DOHH2 (cell line): Measurements from ENCODE around the gene ADAMTS8.

Experiments used
- H3F3A ChIP-seq: fragments of 200-600 bp; sonication (generic), shearing (Covaris generic); 2 replicates; pipeline ENCODE4 v1.6.0; 2016; ENCODE audit warnings: antibody characterized with exemption, mild to moderate bottlenecking; ENCODE audit not compliant: control insufficient read depth, insufficient read depth
- H3K27ac ChIP-seq: fragments of 200-600 bp; sonication (generic); 2 replicates; pipeline ENCODE4 v1.5.1; 2014; ENCODE audit warnings: low read depth, mild to moderate bottlenecking, low read length, moderate library complexity
- H3K27me3 ChIP-seq: fragments of 200-600 bp; sonication (generic); 2 replicates; pipeline ENCODE4 v1.6.1; 2014; ENCODE audit warnings: mild to moderate bottlenecking, low read length, mixed read lengths; ENCODE audit not compliant: control insufficient read depth
- H3K36me3 ChIP-seq: fragments of 200-600 bp; sonication (generic); 2 replicates; pipeline ENCODE4 v1.6.1; 2014; ENCODE audit warnings: mild to moderate bottlenecking, low read length, moderate library complexity, mixed read lengths; ENCODE audit not compliant: control insufficient read depth
- H3K4me1 ChIP-seq: fragments of 200-600 bp; sonication (generic); 2 replicates; pipeline ENCODE4 v1.6.1; 2014; ENCODE audit warnings: mild to moderate bottlenecking, low read length, mixed read lengths; ENCODE audit not compliant: control insufficient read depth
- H3K4me2 ChIP-seq: fragments of 200-600 bp; sonication (generic); 2 replicates; pipeline ENCODE4 v1.6.0; 2014; ENCODE audit warnings: mild to moderate bottlenecking, low read length, moderate library complexity
- H3K4me3 ChIP-seq: fragments of 200-600 bp; sonication (generic); 2 replicates; pipeline ENCODE4 v1.5.1; 2014; ENCODE audit warnings: mild to moderate bottlenecking, low read length, mixed read lengths
- H3K79me2 ChIP-seq: fragments of 200-600 bp; sonication (generic); 2 replicates; pipeline ENCODE4 v1.6.1; 2014; ENCODE audit warnings: mild to moderate bottlenecking, low read length, mixed read lengths; ENCODE audit not compliant: control insufficient read depth
- H3K9me2 ChIP-seq: fragments of 200-600 bp; sonication (generic); replicated peaks from 2 replicates; pipeline ENCODE4 v1.6.1; 2014; ENCODE audit warnings: mild to moderate bottlenecking, low read length, mixed read lengths; ENCODE audit not compliant: control insufficient read depth
- H3K9me3 ChIP-seq: fragments of 200-600 bp; sonication (generic); 2 replicates; pipeline ENCODE4 v1.6.1; 2014; ENCODE audit warnings: antibody characterized with exemption, low read length, mixed read lengths; ENCODE audit not compliant: control insufficient read depth, insufficient read depth
- H4K20me1 ChIP-seq: fragments of 200-600 bp; sonication (generic); 2 replicates; pipeline ENCODE4 v1.6.0; 2014; ENCODE audit warnings: low read depth, mild to moderate bottlenecking, antibody characterized with exemption, low read length, moderate library complexity; ENCODE audit not compliant: control insufficient read depth, insufficient read depth
- EZH2phosphoT487 ChIP-seq: fragments of 200-600 bp; sonication (generic); IDR thresholded peaks from 2 replicates; pipeline ENCODE4 v1.6.1; 2017; ENCODE audit warnings: borderline replicate concordance, mild to moderate bottlenecking, antibody characterized with exemption, low read length, moderate library complexity, mixed read lengths
- TF ChIP-seq, protein P1 (sequence below): fragments of 200-600 bp; sonication (generic); IDR thresholded peaks from one replicate; pipeline ENCODE4 v1.5.1; 2014; ENCODE audit warnings: antibody characterized with exemption, mild to moderate bottlenecking, low read depth, low read length; ENCODE audit not compliant: poor library complexity, severe bottlenecking

The ADAMTS8 gene

DNA sequence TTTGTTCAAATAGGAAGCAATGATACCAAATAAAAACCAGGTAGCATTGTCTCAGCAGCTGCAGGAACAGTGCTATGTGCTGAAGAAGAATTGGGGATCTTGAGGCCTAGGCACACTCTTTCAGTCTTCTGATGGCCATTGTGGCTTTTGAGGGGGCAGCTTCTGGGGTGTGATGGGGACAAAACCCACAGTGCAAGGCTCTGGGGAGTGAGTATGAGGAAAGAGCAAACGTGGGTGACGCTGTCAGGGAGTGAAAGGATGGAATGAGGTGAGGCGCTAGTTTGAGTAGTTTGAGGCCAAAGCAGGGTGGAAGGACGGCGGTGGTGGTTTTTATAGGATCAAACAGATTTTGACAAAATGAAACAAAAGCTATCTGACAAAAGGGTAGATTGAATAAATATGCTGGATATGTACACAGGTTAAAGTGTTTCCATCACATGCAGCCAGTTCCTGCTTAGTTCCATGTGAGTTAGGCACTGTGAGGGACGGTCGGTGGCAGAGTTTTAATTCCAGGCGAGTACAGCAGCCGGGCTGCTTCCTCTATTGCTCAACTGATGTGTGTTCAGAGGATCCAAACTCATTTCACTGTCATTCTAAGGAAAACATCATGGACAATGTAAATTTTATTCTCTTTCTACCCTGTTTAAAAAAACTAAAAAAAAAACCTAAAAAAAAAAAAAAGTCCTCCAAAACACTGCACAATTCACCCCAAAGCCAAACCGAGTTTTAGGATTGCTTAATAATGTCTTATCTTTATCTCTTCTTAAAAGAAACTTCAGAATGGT lies 38.9 kb upstream of the ADAMTS8 start:
- no peaks in the 10 kb centered on the region for H3K4me1 ChIP-seq
- H3K36me3 ChIP-seq, result no peaks in the 10 kb centered on the region
- H3K27ac ChIP-seq, result no peak overlapping the region
- no peak for TF ChIP-seq EZH2phosphoT487
- TF ChIP-seq, protein P1, sequence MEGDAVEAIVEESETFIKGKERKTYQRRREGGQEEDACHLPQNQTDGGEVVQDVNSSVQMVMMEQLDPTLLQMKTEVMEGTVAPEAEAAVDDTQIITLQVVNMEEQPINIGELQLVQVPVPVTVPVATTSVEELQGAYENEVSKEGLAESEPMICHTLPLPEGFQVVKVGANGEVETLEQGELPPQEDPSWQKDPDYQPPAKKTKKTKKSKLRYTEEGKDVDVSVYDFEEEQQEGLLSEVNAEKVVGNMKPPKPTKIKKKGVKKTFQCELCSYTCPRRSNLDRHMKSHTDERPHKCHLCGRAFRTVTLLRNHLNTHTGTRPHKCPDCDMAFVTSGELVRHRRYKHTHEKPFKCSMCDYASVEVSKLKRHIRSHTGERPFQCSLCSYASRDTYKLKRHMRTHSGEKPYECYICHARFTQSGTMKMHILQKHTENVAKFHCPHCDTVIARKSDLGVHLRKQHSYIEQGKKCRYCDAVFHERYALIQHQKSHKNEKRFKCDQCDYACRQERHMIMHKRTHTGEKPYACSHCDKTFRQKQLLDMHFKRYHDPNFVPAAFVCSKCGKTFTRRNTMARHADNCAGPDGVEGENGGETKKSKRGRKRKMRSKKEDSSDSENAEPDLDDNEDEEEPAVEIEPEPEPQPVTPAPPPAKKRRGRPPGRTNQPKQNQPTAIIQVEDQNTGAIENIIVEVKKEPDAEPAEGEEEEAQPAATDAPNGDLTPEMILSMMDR, result no peak
- no peaks in the 10 kb centered on the region for H3K27me3 ChIP-seq
- H4K20me1 ChIP-seq, result no peaks in the 10 kb centered on the region
- no peaks in the 10 kb centered on the region for H3K9me2 ChIP-seq
- no peaks in the 10 kb centered on the region for H3F3A ChIP-seq
- no peaks in the 10 kb centered on the region for H3K9me3 ChIP-seq
- no peak overlapping the region for H3K4me2 ChIP-seq
- H3K4me3 ChIP-seq, result no peak overlapping the region
- no peaks in the 10 kb centered on the region for H3K79me2 ChIP-seq

DNA sequence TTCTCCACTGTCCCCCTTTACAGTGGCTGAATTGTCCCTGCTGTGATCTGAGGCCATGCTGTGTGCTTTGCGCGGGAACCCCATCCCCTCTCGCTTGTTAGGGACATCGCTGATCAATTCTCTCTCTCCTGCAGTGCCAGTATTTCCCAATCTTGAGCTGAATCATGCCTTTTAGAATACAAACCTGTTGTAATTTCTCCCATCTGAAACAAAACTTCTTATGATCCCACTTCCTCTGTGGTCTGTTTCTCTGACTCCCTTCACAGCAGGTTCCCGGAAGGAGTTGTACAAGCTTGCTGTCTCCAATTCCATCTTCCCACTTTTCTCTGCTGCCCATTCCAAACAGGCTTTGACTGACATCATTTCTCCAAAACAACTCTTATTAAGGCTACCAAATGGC lies 36.9 kb upstream of the ADAMTS8 start:
- H3K9me2 ChIP-seq, result no peaks in the 10 kb centered on the region
- no peak overlapping the region for H3K4me2 ChIP-seq
- no peaks in the 10 kb centered on the region for H3K79me2 ChIP-seq
- no peaks in the 10 kb centered on the region for H3K9me3 ChIP-seq
- H4K20me1 ChIP-seq, result no peaks in the 10 kb centered on the region
- TF ChIP-seq EZH2phosphoT487, result no peak
- H3F3A ChIP-seq, result no peaks in the 10 kb centered on the region
- no peaks in the 10 kb centered on the region for H3K27me3 ChIP-seq
- no peak overlapping the region for H3K27ac ChIP-seq
- H3K4me3 ChIP-seq, result no peak overlapping the region
- no peaks in the 10 kb centered on the region for H3K4me1 ChIP-seq
- H3K36me3 ChIP-seq, result no peaks in the 10 kb centered on the region

DNA sequence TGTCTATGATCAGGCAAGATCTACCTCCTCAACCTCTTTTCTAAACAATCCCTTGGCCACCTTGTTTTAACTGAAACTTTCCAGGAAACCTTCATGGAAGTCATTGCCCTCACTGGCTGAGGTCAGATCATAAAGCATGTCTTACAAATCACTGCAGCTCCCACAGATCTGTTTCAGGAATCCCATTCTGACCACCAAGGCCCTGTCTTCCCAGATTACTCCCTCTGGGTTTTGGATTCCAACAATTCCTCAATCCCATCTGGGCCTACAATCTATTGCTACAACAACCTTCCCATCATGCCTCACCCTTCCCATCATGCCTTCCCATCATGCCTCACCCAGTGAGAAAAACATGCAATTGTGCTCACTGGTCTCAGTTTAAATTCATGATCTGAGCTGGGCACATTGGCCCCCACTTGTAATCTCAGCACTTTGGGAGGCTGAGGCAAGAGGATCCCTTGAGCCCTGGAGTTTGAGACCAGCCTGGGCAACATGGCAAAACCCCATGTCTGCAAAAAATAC lies 35.9 kb upstream of the ADAMTS8 start:
- TF ChIP-seq, protein P1, result no peak
- no peak for TF ChIP-seq EZH2phosphoT487
- H3K4me2 ChIP-seq, result no peak overlapping the region
- no peaks in the 10 kb centered on the region for H3K27me3 ChIP-seq
- H3K36me3 ChIP-seq, result no peaks in the 10 kb centered on the region
- H3K4me3 ChIP-seq, result no peak overlapping the region
- H3K79me2 ChIP-seq, result no peaks in the 10 kb centered on the region
- H3F3A ChIP-seq, result no peaks in the 10 kb centered on the region
- no peaks in the 10 kb centered on the region for H3K9me2 ChIP-seq
- H3K9me3 ChIP-seq, result no peaks in the 10 kb centered on the region
- no peaks in the 10 kb centered on the region for H3K4me1 ChIP-seq
- no peak overlapping the region for H3K27ac ChIP-seq
- H4K20me1 ChIP-seq, result no peaks in the 10 kb centered on the region

DNA sequence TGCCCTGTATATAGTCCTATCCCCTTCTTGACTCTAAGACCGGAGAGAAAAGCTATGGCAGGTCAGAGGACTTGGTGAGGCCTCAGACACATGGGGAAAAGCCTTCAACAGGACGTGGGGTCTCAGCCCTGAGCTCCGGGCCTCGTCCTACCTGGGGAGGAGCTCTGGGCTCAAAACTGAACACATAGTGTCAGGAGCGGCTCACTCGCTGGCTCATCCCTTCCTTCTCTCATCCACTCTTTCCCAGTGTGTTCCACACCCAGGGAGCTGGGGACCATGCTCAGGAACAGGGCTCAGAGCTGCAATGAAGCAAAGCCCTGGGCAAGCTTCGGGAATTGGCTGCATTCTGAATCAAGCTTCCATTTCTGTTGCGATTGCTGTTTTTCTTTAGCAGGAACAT lies 34.5 kb upstream of the ADAMTS8 start:
- TF ChIP-seq EZH2phosphoT487, result no peak
- TF ChIP-seq, protein P1, result no peak
- no peaks in the 10 kb centered on the region for H3K79me2 ChIP-seq
- H4K20me1 ChIP-seq, result no peaks in the 10 kb centered on the region
- no peaks in the 10 kb centered on the region for H3K9me2 ChIP-seq
- H3K4me3 ChIP-seq, result no peak overlapping the region
- no peaks in the 10 kb centered on the region for H3K4me1 ChIP-seq
- H3K36me3 ChIP-seq, result no peaks in the 10 kb centered on the region
- H3K4me2 ChIP-seq, result no peak overlapping the region
- no peak overlapping the region for H3K27ac ChIP-seq
- no peaks in the 10 kb centered on the region for H3F3A ChIP-seq
- no peaks in the 10 kb centered on the region for H3K27me3 ChIP-seq
- no peaks in the 10 kb centered on the region for H3K9me3 ChIP-seq
